H1 (cell line): ENCODE results near the gene HSF4. TPM values are rescaled to one million over a fixed set of nuclear protein-coding genes. Genes with fewer than 3 reads are reported as not detected.

ENCODE experiments used
- CTCF ChIA-PET: fragments of 300-600 bp; sonication (Branson Sonifier 250); formaldehyde crosslinking; loops from one replicate; lab custom pipeline; 2021; ENCODE audit not compliant: partially characterized antibody; lab: Charles Lee
- POLR2A ChIA-PET: fragments of 300-600 bp; sonication (Branson Sonifier 250); formaldehyde crosslinking; loops from one replicate; lab custom pipeline; 2021; ENCODE audit warnings: inconsistent platforms; ENCODE audit not compliant: partially characterized antibody; lab: Charles Lee
- DNase-seq, 2 experiments: peaks; one replicate each; pipeline versions ENCODE4 v3.0.0 to v3.0.0-alpha.2; 2010 to 2022; ENCODE audit warnings: low spot score in 2 of 2, low read depth in 1 of 2, mixed read lengths in 1 of 2
- FAIRE-seq: peaks from 2 replicates; lab custom pipeline; 2011; peaks lifted over from hg19 to GRCh38; lab: Jason Lieb, UNC
- H2AFZ ChIP-seq: 2 replicates; pipeline ENCODE4 v1.8.1; 2012; ENCODE audit warnings: low read length, inconsistent platforms
- H2AK5ac ChIP-seq: 2 replicates; pipeline ENCODE4 v1.6.1; 2013; ENCODE audit warnings: low read depth, low read length
- H2BK120ac ChIP-seq: replicated peaks from 2 replicates; pipeline ENCODE3; 2013; ENCODE audit warnings: low read depth, low read length, inconsistent platforms
- H2BK12ac ChIP-seq: 2 replicates; pipeline ENCODE4 v1.6.1; 2013; ENCODE audit warnings: low read depth, low read length
- H2BK15ac ChIP-seq: 2 replicates; pipeline ENCODE4 v1.6.1; 2013; ENCODE audit warnings: low read length
- H2BK20ac ChIP-seq: 2 replicates; pipeline ENCODE4 v1.6.1; 2013; ENCODE audit warnings: low read length
- H2BK5ac ChIP-seq: 2 replicates; pipeline ENCODE4 v1.6.1; 2013; ENCODE audit warnings: low read depth, low read length
- H3K14ac ChIP-seq: 2 replicates; pipeline ENCODE4 v1.6.1; 2013; ENCODE audit warnings: inconsistent platforms; ENCODE audit not compliant: insufficient read length
- H3K18ac ChIP-seq: 2 replicates; pipeline ENCODE4 v1.6.1; 2013; ENCODE audit warnings: low read length; ENCODE audit errors: extremely low read depth
- H3K23ac ChIP-seq: 2 replicates; pipeline ENCODE4 v1.6.1; 2013; ENCODE audit warnings: inconsistent platforms; ENCODE audit not compliant: insufficient read length
- H3K23me2 ChIP-seq: 2 replicates; pipeline ENCODE4 v1.6.1; 2013; ENCODE audit warnings: low read depth, low read length
- H3K27ac ChIP-seq: 2 replicates; pipeline ENCODE4 v1.6.1; 2011; ENCODE audit warnings: low read depth, low read length, inconsistent platforms
- H3K27me3 ChIP-seq, 4 experiments: replicated peaks in 1 of 4; 1 replicate in 1 of 4; 2 replicates in 3 of 4; pipeline versions ENCODE4 v1.6.1 to v1.8.1; 2011 to 2013; ENCODE audit warnings: low read length in 3 of 4, mild to moderate bottlenecking in 3 of 4, inconsistent platforms in 2 of 4, mixed read lengths in 2 of 4, moderate library complexity in 1 of 4; ENCODE audit not compliant: control insufficient read depth in 3 of 4, insufficient read depth in 3 of 4; ENCODE audit errors: extremely low read depth in 1 of 4
- H3K36me3 ChIP-seq, 4 experiments: 2 replicates each; pipeline versions ENCODE4 v1.6.1 to v1.8.1; 2011 to 2013; ENCODE audit warnings: mild to moderate bottlenecking in 4 of 4, low read length in 3 of 4, moderate library complexity in 2 of 4, control low read depth in 1 of 4, inconsistent platforms in 1 of 4; ENCODE audit not compliant: insufficient read depth in 4 of 4, control insufficient read depth in 2 of 4
- H3K4ac ChIP-seq: replicated peaks from 2 replicates; pipeline ENCODE3; 2013; ENCODE audit warnings: low read length, low read depth, mixed read lengths, inconsistent platforms; ENCODE audit not compliant: insufficient read length
- H3K4me1 ChIP-seq, 4 experiments: replicated peaks in 1 of 4; 1 replicate in 1 of 4; 2 replicates in 3 of 4; pipeline versions ENCODE4 v1.6.1 to v1.8.1; 2011 to 2013; ENCODE audit warnings: low read length in 3 of 4, inconsistent platforms in 2 of 4, mixed read lengths in 1 of 4; ENCODE audit not compliant: insufficient read depth in 4 of 4, control insufficient read depth in 3 of 4
- H3K4me2 ChIP-seq, 2 experiments: 2 replicates each; pipeline versions ENCODE4 v1.6.1 to v1.8.1; 2011 to 2013; ENCODE audit warnings: low read depth in 2 of 2, low read length in 2 of 2, control low read depth in 1 of 2, inconsistent platforms in 1 of 2, mild to moderate bottlenecking in 1 of 2; ENCODE audit not compliant: insufficient read depth in 1 of 2
- H3K4me3 ChIP-seq, 4 experiments: fragments of 200-600, 300-600 bp in 1 of 4; sonication (generic), shearing (Covaris generic), sonication (Bioruptor Twin) in 1 of 4; 2 replicates each; pipeline versions ENCODE4 v1.5.1 to v1.8.1; 2011 to 2016; ENCODE audit warnings: low read length in 4 of 4, low read depth in 3 of 4, control low read depth in 2 of 4, inconsistent platforms in 2 of 4, mild to moderate bottlenecking in 2 of 4, mixed read lengths in 1 of 4, moderate library complexity in 1 of 4; ENCODE audit not compliant: insufficient read depth in 2 of 4; ENCODE audit errors: extremely low read depth in 1 of 4
- H3K56ac ChIP-seq: replicated peaks from 2 replicates; pipeline ENCODE3; 2013; ENCODE audit warnings: low read depth, mild to moderate bottlenecking, mixed read lengths, low read length, inconsistent platforms; ENCODE audit not compliant: insufficient read length
- H3K79me1 ChIP-seq: 2 replicates; pipeline ENCODE4 v1.6.1; 2013; ENCODE audit warnings: low read depth, low read length, control low read depth
- H3K79me2 ChIP-seq, 2 experiments: 2 replicates each; pipeline versions ENCODE4 v1.6.1 to v1.8.1; 2012 to 2013; ENCODE audit warnings: low read length in 2 of 2, mild to moderate bottlenecking in 2 of 2, inconsistent platforms in 1 of 2; ENCODE audit not compliant: insufficient read depth in 2 of 2, control insufficient read depth in 1 of 2
- H3K9ac ChIP-seq, 4 experiments: replicated peaks in 1 of 4; 1 replicate in 1 of 4; 2 replicates in 3 of 4; pipeline versions ENCODE4 v1.6.1 to v1.8.1; 2011 to 2013; ENCODE audit warnings: low read depth in 3 of 4, low read length in 3 of 4, control low read depth in 2 of 4, mild to moderate bottlenecking in 2 of 4, moderate library complexity in 2 of 4, inconsistent platforms in 1 of 4; ENCODE audit errors: extremely low read depth in 1 of 4
- H3K9me3 ChIP-seq, 2 experiments: 2 replicates each; pipeline versions ENCODE4 v1.6.1 to v1.8.1; 2012 to 2013; ENCODE audit warnings: mild to moderate bottlenecking in 2 of 2, moderate library complexity in 2 of 2, control low read depth in 1 of 2, inconsistent platforms in 1 of 2, low read depth in 1 of 2, low read length in 1 of 2, mixed read lengths in 1 of 2; ENCODE audit not compliant: insufficient read depth in 2 of 2
- H4K20me1 ChIP-seq, 2 experiments: replicated peaks in 1 of 2; 2 replicates each; pipeline versions ENCODE3 to v1.8.1; 2011 to 2013; ENCODE audit warnings: inconsistent platforms in 2 of 2, low read length in 2 of 2, mild to moderate bottlenecking in 1 of 2; ENCODE audit not compliant: insufficient read depth in 2 of 2, control insufficient read depth in 1 of 2
- H4K5ac ChIP-seq: 2 replicates; pipeline ENCODE4 v1.6.1; 2013; ENCODE audit warnings: low read length, low read depth, mixed read lengths, inconsistent platforms; ENCODE audit not compliant: insufficient read length
- H4K8ac ChIP-seq: 2 replicates; pipeline ENCODE4 v1.8.0; 2013; ENCODE audit warnings: mild to moderate bottlenecking, moderate library complexity, low read length, inconsistent platforms; ENCODE audit not compliant: insufficient read depth; ENCODE audit errors: extremely low read depth
- H4K91ac ChIP-seq: replicated peaks from 2 replicates; pipeline ENCODE3; 2013; ENCODE audit warnings: low read length, mixed read lengths, inconsistent platforms; ENCODE audit not compliant: insufficient read length
- BCL11A ChIP-seq, 2 experiments: IDR thresholded peaks; one replicate each; pipeline ENCODE4 v1.6.1; 2011; ENCODE audit warnings: low read depth in 2 of 2, low read length in 2 of 2, mild to moderate bottlenecking in 2 of 2
- CBX8 ChIP-seq: fragments of 300-800, 300-1000 bp; sonication (generic); IDR thresholded peaks from 2 replicates; pipeline ENCODE4 v1.7.1; 2016; ENCODE audit warnings: low read depth, low read length, borderline replicate concordance
- EZH2 ChIP-seq: fragments of 200-600 bp; sonication (generic); IDR thresholded peaks from 2 replicates; pipeline ENCODE4 v1.7.1; 2012; ENCODE audit warnings: low read depth, mild to moderate bottlenecking, moderate library complexity, low read length, inconsistent platforms; ENCODE audit not compliant: severe bottlenecking
- GABPA ChIP-seq: IDR thresholded peaks from 2 replicates; pipeline ENCODE4 v1.6.1; 2011; ENCODE audit warnings: mild to moderate bottlenecking, low read length, moderate library complexity, borderline replicate concordance; ENCODE audit not compliant: insufficient read depth
- HDAC6 ChIP-seq: IDR thresholded peaks from one replicate; pipeline ENCODE4 v1.7.1; 2012; ENCODE audit warnings: low read depth, mild to moderate bottlenecking, inconsistent platforms, low read length, moderate library complexity
- KDM5A ChIP-seq: fragments of 200-600 bp; IDR thresholded peaks from 2 replicates; pipeline ENCODE4 v1.7.1; 2012; ENCODE audit warnings: mild to moderate bottlenecking, low read length, inconsistent platforms, mixed read lengths
- MAFK ChIP-seq: IDR thresholded peaks from 2 replicates; pipeline ENCODE4 v1.6.1; 2012; ENCODE audit warnings: low read depth, mild to moderate bottlenecking, improper control_type of control experiment, low read length
- NANOG ChIP-seq: IDR thresholded peaks from 2 replicates; pipeline ENCODE4 v1.6.1; 2011; ENCODE audit warnings: low read length, low read depth, mild to moderate bottlenecking, inconsistent platforms; ENCODE audit not compliant: insufficient read depth, poor library complexity, severe bottlenecking
- RAD21 ChIP-seq, 2 experiments: IDR thresholded peaks in 1 of 2; conservative IDR thresholded peaks in 1 of 2; 2 replicates each; pipeline ENCODE4 v1.6.1; 2011; ENCODE audit warnings: low read depth in 2 of 2, low read length in 2 of 2, improper control_type of control experiment in 1 of 2, inconsistent platforms in 1 of 2, mild to moderate bottlenecking in 1 of 2, moderate library complexity in 1 of 2
- SIRT6 ChIP-seq: IDR thresholded peaks from one replicate; pipeline ENCODE4 v1.7.1; 2012; ENCODE audit warnings: low read length, inconsistent platforms
- ZNF274 ChIP-seq: IDR thresholded peaks from 2 replicates; pipeline ENCODE4 v1.7.0; 2012; ENCODE audit warnings: low read length, borderline replicate concordance; ENCODE audit errors: extremely low read depth
- polyA plus RNA-seq, 7 experiments: library from polyadenylated mRNA; depleted of rRNA in 3 of 7; stranded (reverse) in 5 of 7; unstranded in 2 of 7; fragments of >200 nt in 5 of 7; fragments of 200-250 nt in 2 of 7; gene quantifications; 1 replicate in 5 of 7; 2 replicates in 1 of 7; 4 replicates in 1 of 7; pipeline versions ENCODE4 v1.2.1 to v1.2.3, GENCODE V29; 2011 to 2013; ENCODE audit warnings: missing spikeins in 2 of 7, mixed read lengths in 2 of 7
- total RNA-seq: library from RNA; stranded (reverse); fragmentation: NEBNext Ultra II Directional; extraction: Animal tissue kit (Norgen Biotek cat#: 25700); gene quantifications from 2 replicates; pipeline ENCODE4 v1.2.1, GENCODE V29; 2021

Gene HSF4
- total and polyA plus RNA-seq, 2 of the 8 experiments (the other 6 are each of a cell fraction or from before 2014, with no cell fraction given), result 0.14 TPM; not detected in 1

GRCh38 chr16:67193536-67193935 is 29.0 kb downstream of the HSF4 start:
- Histone ChIP-seq H3K4ac (no peak overlapping the region), H3K79me2 (peaks cover 8 to 17% of the 10 kb centered on the region in 2 experiments)
- CTCF ChIA-PET, result interaction anchor here (1.2 to 8.7 kb wide), 9 partner anchors 9 to 248 kb away, joined by 3 to 111 read pairs (median 5); no protein-coding TSS in a partner anchor

More at GRCh38 chr16:67193536-67193935, 29.0 kb downstream of the HSF4 start:
- Histone ChIP-seq H3K27me3 (no peaks in the 10 kb centered on the region), H3K18ac (no peak overlapping the region), H3K36me3 (peaks cover 18 to 44% (median 34%) of the 10 kb centered on the region in 4 experiments), H2AK5ac (no peak overlapping the region), H4K5ac (no peak overlapping the region), H3K27ac (no peak overlapping the region), H3K14ac (no peak overlapping the region), H3K9ac (no peak overlapping the region)
- no peak for FAIRE-seq
- TF ChIP-seq CBX8 (no peak), HDAC6 (no peak), ZNF274 (no peak), GABPA (no peak), BCL11A (IDR thresholded peaks at IDR 0.05; ENCODE audit: low read depth in 2 of 2, low read length in 2 of 2) (no peak), RAD21 (IDR thresholded peaks at IDR 0.05 in 1 of 2, conservative IDR thresholded peaks at IDR 0.05 in 1 of 2; ENCODE audit: low read depth in 2 of 2, low read length in 2 of 2) (no peak), NANOG (no peak), EZH2 (no peak), KDM5A (no peak), MAFK (no peak), SIRT6 (no peak)
- TF ChIP-seq, all 59 proteins: peak for 0
- Histone ChIP-seq H3K56ac (no peak overlapping the region), H3K9me3 (no peaks in the 10 kb centered on the region), H3K23ac (no peak overlapping the region), H2AFZ (no peak overlapping the region), H4K8ac (no peak overlapping the region), H4K91ac (no peak overlapping the region), H2BK15ac (no peak overlapping the region), H3K79me1 (peaks cover 10% of the 10 kb centered on the region), H2BK12ac (no peak overlapping the region), H4K20me1 (peaks cover 5 to 29% of the 10 kb centered on the region in 2 experiments), H2BK20ac (no peak overlapping the region), H2BK120ac (no peak overlapping the region), H3K4me2 (peak overlapping the region; percentile 93 to 94; a peak in 3 of 4 replicates), H3K4me3 (peak overlapping the region in 2 of 4 experiments; percentile 98 to 99; a peak in 3 of 8 replicates), H2BK5ac (no peak overlapping the region), H3K4me1 (peaks cover 0 to 12% (median 7%) of the 10 kb centered on the region in 4 experiments; a peak in 5 of 7 replicates), H3K23me2 (peaks cover 7% of the 10 kb centered on the region)
- POLR2A ChIA-PET, result interaction anchor here (1.2 to 1.4 kb wide), 4 partner anchors 15 to 42 kb away, joined by 3 to 4 read pairs (median 3); partner anchors contain the start of gene B3GNT9
- no peak for DNase-seq
